ENCODE results near the gene ZNF536.
"Not testable (repeated sequence)": the region's sequence is repeated elsewhere in the genome, so short reads cannot be mapped to it uniquely, and the experiment has no call there.

Gene ZNF536

GRCh38 chr19:30481823-30482222, 109.6 kb downstream of the ZNF536 start:
- DNase-seq (ENCODE audit: low read depth, low spot score), result no peak

- DNase-seq (ENCODE audit: low read depth, low spot score), result no peak
Observed at GRCh38 chr19:30482956-30483355, 110.8 kb downstream of the ZNF536 start.

GRCh38 chr19:30486250-30486649, 114.1 kb downstream of the ZNF536 start:
- DNase-seq (ENCODE audit: low read depth, low spot score), result not testable (repeated sequence)

GRCh38 chr19:30487178-30487577, 115.0 kb downstream of the ZNF536 start:
- no peak for DNase-seq (ENCODE audit: low read depth, low spot score)

GRCh38 chr19:30488191-30488590, 116.0 kb downstream of the ZNF536 start:
- no peak for DNase-seq (ENCODE audit: low read depth, low spot score)

- DNase-seq (ENCODE audit: low read depth, low spot score), result no peak
Observed at GRCh38 chr19:30490760-30491159, 118.6 kb downstream of the ZNF536 start.

- DNase-seq (ENCODE audit: low read depth, low spot score), result no peak
Observed at GRCh38 chr19:30492586-30493270, 120.5 kb downstream of the ZNF536 start.

- no peak for DNase-seq (ENCODE audit: low read depth, low spot score)
Observed at GRCh38 chr19:30497034-30497433, 124.8 kb downstream of the ZNF536 start.

GRCh38 chr19:30498085-30498484, 125.9 kb downstream of the ZNF536 start:
- not testable (repeated sequence) for DNase-seq (ENCODE audit: low read depth, low spot score)

- DNase-seq (ENCODE audit: low read depth, low spot score), result no peak
Observed at GRCh38 chr19:30498707-30499106, 126.5 kb downstream of the ZNF536 start.

- no peak for DNase-seq (ENCODE audit: low read depth, low spot score)
Observed at GRCh38 chr19:30504272-30504671, 132.1 kb downstream of the ZNF536 start.

GRCh38 chr19:30512176-30513081, 140.2 kb downstream of the ZNF536 start:
- no peak for DNase-seq (ENCODE audit: low read depth, low spot score)

- DNase-seq (ENCODE audit: low read depth, low spot score), result no peak
Observed at GRCh38 chr19:30513082-30513411, 140.9 kb downstream of the ZNF536 start.

- no peak for DNase-seq (ENCODE audit: low read depth, low spot score)
Observed at GRCh38 chr19:30516111-30516510, 143.9 kb downstream of the ZNF536 start.

- no peak for DNase-seq (ENCODE audit: low read depth, low spot score)
Observed at GRCh38 chr19:30516531-30516930, 144.3 kb downstream of the ZNF536 start.

GRCh38 chr19:30518965-30519606, 146.9 kb downstream of the ZNF536 start:
- DNase-seq (ENCODE audit: low read depth, low spot score), result no peak

GRCh38 chr19:30519607-30520205, 147.5 kb downstream of the ZNF536 start:
- no peak for DNase-seq (ENCODE audit: low read depth, low spot score)

GRCh38 chr19:30520735-30521479, 148.7 kb downstream of the ZNF536 start:
- no peak for DNase-seq (ENCODE audit: low read depth, low spot score)

- no peak for DNase-seq (ENCODE audit: low read depth, low spot score)
Observed at GRCh38 chr19:30521937-30522336, 149.8 kb downstream of the ZNF536 start.

GRCh38 chr19:30522341-30522740, 150.2 kb downstream of the ZNF536 start:
- DNase-seq (ENCODE audit: low read depth, low spot score), result no peak

GRCh38 chr19:30523791-30524190, 151.6 kb downstream of the ZNF536 start:
- no peak for DNase-seq (ENCODE audit: low read depth, low spot score)
